RWPE2 (cell line): ENCODE results near the gene LDLRAP1.
A peak's percentile ranks its signal among the peaks of the same experiment; 100 is the strongest.

ENCODE experiments used
- ATAC-seq: fragments of 200-7000 bp; cut with Tn5 transposase; 3 replicates; pipeline ENCODE4 v1.9.1; 2021; ENCODE audit warnings: low read depth
- DNase-seq: peaks from one replicate; pipeline ENCODE4 v3.0.0-alpha.2; 2020; ENCODE audit warnings: low spot score
- H3K27ac ChIP-seq: fragments of 450-650 bp; 2 replicates; pipeline ENCODE4 v1.5.1; 2017; ENCODE audit warnings: mild to moderate bottlenecking; ENCODE audit not compliant: poor library complexity, severe bottlenecking
- H3K27me3 ChIP-seq: fragments of 250-450 bp; sonication (Bioruptor Pico); 2 replicates; pipeline ENCODE4 v1.5.1; 2021; ENCODE audit warnings: mild to moderate bottlenecking, moderate library complexity; ENCODE audit not compliant: insufficient read depth, poor library complexity, severe bottlenecking
- H3K36me3 ChIP-seq: fragments of 250-450 bp; sonication (Bioruptor Pico); 2 replicates; pipeline ENCODE4 v1.5.1; 2020; ENCODE audit warnings: low read depth, mild to moderate bottlenecking, moderate library complexity
- H3K4me1 ChIP-seq: fragments of 250-450 bp; sonication (Bioruptor Pico); 2 replicates; pipeline ENCODE4 v1.5.1; 2021; ENCODE audit warnings: mild to moderate bottlenecking, moderate library complexity; ENCODE audit not compliant: insufficient read depth, poor library complexity, severe bottlenecking
- H3K4me3 ChIP-seq: fragments of 250-450 bp; sonication (Bioruptor Pico); 2 replicates; pipeline ENCODE4 v1.5.1; 2021; ENCODE audit warnings: mild to moderate bottlenecking, moderate library complexity; ENCODE audit not compliant: severe bottlenecking
- H3K9me3 ChIP-seq: fragments of 250-450 bp; sonication (Bioruptor Pico); 2 replicates; pipeline ENCODE4 v1.5.1; 2021; ENCODE audit warnings: mild to moderate bottlenecking, moderate library complexity; ENCODE audit not compliant: severe bottlenecking
- TF ChIP-seq, protein P1 (sequence below): fragments of 450-650 bp; IDR thresholded peaks from one replicate; pipeline ENCODE4 v1.5.1; 2017; ENCODE audit warnings: mild to moderate bottlenecking, moderate library complexity; ENCODE audit not compliant: poor library complexity, severe bottlenecking

LDLRAP1 gene

DNA sequence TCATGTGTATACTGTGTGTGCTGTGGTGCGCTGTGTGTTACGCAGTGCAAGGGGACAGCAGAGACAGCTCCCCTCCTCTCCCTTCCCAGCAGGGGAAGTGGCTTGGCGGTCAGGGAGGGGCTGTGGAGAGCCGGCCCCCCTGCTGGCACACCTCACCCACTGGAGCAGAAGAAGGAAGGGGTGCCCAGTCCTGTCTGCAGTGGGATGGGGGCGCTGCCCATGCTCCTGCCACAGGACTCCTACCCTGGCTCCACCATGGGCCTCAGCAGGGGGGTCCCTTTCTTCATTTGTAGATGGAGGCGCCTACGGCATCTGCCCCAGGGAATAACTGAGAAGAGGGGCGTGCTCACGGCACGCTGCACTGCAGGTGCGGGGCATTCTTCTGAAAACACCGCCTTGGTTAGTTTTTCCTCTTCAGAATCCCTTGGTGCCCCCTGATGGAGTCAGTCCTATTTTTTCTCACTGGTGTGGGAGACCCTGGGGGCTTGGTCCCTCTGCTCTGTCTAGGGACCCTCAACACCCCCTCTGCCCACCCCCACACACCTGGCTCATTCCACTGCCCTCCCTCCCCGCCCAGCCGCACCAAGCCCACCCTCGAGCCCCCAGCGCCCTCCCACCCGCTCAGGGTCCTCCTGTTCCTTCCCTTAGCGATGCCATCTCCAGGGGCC is 13.8 kb upstream of the LDLRAP1 start:
- ATAC-seq = peak; percentile 50; the same call in 2 of the 3 replicates
- Histone ChIP-seq H3K4me3 (no peak overlapping the region), H3K27me3 (no peaks in the 10 kb centered on the region), H3K27ac (no peak overlapping the region), H3K36me3 (no peaks in the 10 kb centered on the region), H3K4me1 (no peaks in the 10 kb centered on the region), H3K9me3 (no peaks in the 10 kb centered on the region)
- no peak for DNase-seq
- TF ChIP-seq, protein P1, sequence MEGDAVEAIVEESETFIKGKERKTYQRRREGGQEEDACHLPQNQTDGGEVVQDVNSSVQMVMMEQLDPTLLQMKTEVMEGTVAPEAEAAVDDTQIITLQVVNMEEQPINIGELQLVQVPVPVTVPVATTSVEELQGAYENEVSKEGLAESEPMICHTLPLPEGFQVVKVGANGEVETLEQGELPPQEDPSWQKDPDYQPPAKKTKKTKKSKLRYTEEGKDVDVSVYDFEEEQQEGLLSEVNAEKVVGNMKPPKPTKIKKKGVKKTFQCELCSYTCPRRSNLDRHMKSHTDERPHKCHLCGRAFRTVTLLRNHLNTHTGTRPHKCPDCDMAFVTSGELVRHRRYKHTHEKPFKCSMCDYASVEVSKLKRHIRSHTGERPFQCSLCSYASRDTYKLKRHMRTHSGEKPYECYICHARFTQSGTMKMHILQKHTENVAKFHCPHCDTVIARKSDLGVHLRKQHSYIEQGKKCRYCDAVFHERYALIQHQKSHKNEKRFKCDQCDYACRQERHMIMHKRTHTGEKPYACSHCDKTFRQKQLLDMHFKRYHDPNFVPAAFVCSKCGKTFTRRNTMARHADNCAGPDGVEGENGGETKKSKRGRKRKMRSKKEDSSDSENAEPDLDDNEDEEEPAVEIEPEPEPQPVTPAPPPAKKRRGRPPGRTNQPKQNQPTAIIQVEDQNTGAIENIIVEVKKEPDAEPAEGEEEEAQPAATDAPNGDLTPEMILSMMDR = no peak

DNA sequence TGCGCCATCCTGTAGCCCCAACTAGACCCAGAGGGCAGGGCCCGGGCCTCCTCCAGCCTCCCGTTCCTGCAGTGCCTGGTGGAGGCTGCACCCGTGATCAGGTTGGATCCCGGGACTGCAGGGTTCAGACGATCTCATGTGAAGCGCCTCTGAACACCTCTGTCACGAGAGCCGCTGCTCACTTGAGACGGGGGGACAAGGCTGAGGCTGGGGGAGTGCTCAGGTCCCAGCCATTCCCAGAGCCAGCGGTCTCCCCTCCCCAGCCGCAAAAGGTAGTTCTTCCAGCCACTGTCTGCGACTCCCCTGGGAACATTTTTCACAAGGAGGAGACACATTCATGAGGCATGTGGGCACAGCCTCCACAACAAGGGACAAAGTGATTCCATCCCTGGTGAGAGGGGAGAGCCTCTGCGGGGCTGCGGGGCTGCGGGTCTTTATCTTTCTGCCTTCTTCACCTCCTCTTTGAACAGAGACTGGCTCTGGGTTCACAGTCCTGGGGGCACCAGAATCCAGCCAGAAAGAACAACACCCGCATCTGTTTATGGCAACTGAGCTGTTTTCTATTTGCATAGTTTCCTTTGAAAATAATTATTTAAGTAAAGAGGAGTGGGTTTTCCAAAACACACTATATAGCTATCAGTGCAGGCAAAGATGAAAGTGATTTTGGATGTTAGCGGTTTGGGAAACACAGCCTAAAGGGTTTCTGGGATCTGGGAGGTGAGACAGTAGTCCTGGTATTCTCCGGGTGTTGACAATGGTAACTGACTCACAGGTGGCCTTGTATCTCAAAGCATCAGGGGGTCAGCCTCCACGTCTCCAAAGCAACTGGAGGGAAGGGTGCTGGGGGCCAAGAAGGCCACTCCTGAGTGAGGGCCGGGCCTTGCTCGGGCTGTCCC is 13.0 kb upstream of the LDLRAP1 start:
- TF ChIP-seq, protein P1 = no peak
- ATAC-seq = no peak
- Histone ChIP-seq H3K27me3 (no peaks in the 10 kb centered on the region), H3K4me1 (no peaks in the 10 kb centered on the region), H3K36me3 (no peaks in the 10 kb centered on the region), H3K9me3 (no peaks in the 10 kb centered on the region), H3K27ac (no peak overlapping the region), H3K4me3 (no peak overlapping the region)
- no peak for DNase-seq

DNA sequence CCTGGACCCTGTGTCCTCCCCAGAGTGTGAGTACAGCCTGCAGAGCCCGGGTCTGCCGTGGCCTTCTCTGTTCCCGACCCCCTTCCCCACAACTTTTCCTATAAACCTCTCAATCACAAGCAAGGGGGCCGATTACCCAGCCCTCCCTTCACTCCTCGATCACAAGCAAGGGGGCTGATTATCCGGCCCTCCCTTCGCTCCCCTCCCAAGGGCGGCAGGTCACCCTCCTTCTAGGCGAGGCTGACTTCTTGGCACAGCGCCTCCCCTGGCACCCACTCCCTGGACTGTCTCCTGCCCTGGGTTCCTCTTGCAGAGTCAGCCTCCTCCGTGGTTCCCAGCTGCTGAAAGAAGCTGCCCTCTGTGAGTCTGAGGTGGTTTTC is 12.3 kb upstream of the LDLRAP1 start:
- no peaks in the 10 kb centered on the region for H3K9me3 ChIP-seq
- DNase-seq (no peak), ATAC-seq (no peak)
- no peak overlapping the region for H3K4me3 ChIP-seq
- TF ChIP-seq, protein P1 = no peak
- no peak overlapping the region for H3K27ac ChIP-seq
- H3K36me3 ChIP-seq = no peaks in the 10 kb centered on the region
- H3K4me1 ChIP-seq = no peaks in the 10 kb centered on the region
- no peaks in the 10 kb centered on the region for H3K27me3 ChIP-seq

DNA sequence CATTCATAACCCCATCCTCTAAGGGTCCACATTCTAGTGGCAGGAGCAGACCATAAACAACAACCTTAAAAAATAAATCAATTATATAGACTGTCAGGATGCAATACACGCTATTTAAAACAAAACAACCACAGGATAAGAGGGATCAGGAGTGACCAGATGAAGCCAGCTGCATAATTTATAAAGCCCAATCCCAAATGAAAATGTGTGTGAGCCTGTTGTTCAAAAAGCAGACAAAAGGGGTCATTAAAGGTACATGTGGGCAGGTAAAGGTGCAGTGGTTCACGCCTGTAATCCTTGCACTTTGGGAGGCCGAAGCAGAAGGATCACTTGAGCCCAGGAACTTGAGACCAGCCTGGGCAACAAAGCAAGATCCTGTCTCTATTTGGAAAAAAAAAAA is 10.4 kb upstream of the LDLRAP1 start:
- no peaks in the 10 kb centered on the region for H3K4me1 ChIP-seq
- no peak overlapping the region for H3K27ac ChIP-seq
- DNase-seq (no peak), ATAC-seq (no peak)
- no peaks in the 10 kb centered on the region for H3K9me3 ChIP-seq
- H3K4me3 ChIP-seq = no peak overlapping the region
- TF ChIP-seq, protein P1 = no peak
- no peaks in the 10 kb centered on the region for H3K36me3 ChIP-seq
- H3K27me3 ChIP-seq = no peaks in the 10 kb centered on the region
